GM12873 (cell line): ENCODE measurements around the gene AP4M1.

Experiments
- CTCF ChIP-seq: IDR thresholded peaks from 2 replicates; pipeline ENCODE4 v1.5.1; 2012; ENCODE audit warnings: low read depth, mild to moderate bottlenecking, moderate library complexity, low read length, control low read depth; ENCODE audit not compliant: insufficient read depth; ENCODE audit errors: missing control alignments

Gene AP4M1

DNA sequence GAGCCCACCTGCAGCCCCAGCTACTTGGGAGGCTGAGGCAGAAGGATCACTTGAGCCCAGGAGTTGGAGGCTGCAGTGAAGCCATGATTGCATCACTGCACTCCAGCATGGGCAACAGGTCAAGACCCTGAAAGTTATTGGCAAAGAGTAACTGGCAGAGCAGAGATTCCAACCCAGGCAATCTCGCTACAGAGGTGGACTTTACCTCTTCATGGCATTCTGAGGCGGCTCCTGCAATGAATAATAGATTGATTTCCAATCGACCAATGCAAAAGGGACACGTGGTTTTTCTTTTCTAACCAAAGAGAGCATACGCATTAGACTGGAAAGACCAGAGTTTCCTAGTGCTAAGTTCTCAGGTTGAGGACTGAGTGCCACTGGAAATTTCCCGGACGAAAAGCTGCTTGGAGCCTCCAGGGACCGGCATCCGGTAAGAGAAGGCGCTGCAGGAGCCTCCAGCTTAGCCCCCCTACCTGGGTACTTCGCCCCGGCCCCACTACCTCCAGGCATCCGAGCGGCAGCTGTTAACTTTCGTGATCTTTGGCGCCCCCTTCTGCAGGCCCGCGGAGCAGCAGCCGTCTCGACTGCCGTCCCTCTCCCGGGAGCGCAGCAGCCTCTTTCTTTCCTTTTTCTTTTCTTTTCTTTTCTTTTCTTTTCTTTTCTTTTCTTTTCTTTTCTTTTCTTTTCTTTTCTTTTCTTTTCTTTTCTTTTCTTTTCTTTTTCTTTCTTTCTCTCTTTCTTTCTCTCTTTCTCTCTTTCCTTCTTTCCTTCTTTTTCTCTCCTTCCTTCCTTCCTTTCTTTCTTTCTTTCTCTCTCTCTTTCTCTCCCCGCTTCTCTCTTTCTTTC is 29.4 kb downstream of the AP4M1 start:
- peak; percentile 81 for TF ChIP-seq CTCF

DNA sequence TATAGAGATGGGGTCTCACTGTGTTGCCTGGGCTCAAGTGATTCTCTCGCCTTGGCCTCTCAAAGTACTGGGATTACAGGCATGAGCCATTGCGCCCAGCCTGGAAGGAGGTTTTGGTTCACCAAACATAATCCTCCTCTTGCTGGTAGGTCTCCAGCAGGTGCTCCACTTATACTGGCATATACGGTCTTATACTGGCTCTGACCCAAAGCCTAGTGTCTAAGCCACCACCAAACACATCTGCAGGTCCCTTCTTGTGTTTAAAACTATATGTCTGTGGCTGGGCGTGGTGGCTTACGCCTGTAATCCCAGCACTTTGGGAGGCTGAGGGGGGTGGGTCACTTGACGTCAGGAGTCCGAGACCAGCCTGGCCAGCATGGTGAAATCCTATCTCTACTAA is 30.7 kb downstream of the AP4M1 start:
- TF ChIP-seq CTCF = no peak

DNA sequence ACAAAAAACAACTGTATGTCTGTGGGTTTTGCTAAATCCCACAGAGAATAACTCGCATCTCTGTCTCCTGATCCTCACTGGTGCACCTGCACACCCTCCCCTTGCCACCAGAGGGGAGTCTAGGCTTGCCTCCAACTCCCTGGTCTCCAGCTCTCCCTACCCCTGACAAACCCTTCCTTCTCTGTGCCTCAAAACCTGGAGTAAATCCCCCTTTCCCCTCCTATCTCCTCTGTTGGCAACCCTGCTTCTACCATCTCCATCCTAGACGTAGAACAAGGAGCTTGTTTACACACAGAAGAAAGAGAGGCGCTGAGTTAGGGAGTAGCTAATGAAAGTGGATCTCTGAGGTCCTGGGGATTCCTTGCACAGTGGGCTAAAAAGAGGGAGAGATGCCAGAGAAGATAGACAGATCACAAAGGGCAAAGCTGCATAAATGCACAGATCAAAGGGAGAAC is 31.3 kb downstream of the AP4M1 start:
- peak; percentile 99 for TF ChIP-seq CTCF

DNA sequence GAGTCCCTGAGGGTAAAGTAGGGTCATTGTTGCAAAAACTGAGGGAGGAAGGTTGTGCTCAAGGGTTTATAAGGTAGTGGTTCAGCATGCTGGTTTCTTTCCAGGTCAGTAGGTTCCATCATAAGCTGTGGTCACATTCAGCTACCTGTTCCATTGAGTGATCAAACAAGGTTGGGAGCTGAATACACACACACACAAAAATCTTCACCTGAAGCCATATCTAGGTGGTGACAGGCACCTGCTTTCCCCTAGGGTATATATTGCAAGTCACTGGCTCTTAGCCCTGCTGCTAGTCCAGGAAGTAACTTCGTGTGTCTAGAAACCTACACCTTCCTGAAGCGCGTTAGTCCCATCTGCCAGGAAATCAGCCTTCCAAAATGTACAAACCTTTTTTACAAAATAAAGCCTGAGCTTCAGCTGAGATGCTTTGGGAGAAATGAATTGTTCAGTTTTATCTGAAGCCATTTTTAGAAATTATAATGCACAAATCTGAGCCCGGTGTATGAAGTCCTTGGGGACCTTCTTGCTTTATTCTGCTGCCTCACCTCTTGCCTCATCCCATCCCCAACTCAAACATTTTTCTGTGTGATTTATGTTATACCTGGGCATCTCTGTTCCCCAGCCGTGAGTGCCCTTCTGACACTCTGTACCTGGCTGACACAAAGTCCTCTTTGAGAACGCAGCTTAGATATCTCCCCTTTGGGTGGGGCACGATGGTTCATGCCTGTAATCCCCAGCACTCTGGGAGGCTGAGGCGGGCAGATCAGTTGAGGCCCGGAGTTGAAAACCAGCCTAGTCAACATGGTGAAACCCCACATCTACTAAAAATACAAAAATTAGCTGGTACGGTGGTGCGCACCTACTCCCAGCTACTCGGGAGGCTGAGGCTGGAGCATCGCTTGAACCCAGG is 36.7 kb downstream of the AP4M1 start:
- TF ChIP-seq CTCF = no peak

DNA sequence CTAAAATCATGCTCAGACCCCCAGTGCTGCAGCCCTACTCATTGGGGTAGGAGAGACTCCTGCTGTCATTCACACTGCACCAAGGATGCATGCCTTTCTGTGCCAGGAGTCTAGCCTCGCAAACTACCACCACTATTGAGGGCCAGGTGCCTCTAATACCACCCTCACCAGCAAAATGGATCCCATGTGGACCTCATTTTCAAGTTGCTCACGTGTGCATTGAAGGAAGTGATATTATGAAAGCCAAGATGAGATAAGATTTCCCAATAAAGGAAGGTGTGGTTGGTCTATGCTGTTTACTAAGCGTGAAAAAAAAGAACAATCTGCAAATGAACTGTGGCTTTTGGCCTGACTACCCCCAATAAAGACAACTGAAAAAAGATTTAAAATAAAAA is 40.1 kb downstream of the AP4M1 start:
- TF ChIP-seq CTCF = no peak

- TF ChIP-seq CTCF = no peak
These were observed 41.0 kb downstream of the AP4M1 start for GRCh38 chr7:100142461-100142860.

DNA sequence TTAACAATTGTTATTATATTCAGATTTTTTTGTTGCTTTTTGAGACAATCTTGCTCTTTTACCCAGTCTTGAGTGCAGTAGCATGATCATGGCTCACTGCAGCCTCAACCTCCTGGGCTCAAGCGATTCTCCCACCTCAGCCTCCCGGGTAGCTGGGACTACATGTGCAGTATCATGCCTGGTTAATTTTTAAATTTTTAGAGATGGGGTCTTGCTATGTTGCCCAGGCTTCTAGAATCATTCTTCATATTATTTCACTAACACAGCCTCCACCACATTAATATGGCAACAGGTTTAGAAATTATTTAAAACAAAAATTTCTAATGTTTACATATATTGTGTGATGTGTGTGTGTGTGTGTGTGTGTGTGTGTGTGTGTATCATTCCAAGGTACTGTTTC is 45.8 kb downstream of the AP4M1 start:
- no peak for TF ChIP-seq CTCF
